Measurements from ENCODE around the gene MCRIP2.

DNA sequence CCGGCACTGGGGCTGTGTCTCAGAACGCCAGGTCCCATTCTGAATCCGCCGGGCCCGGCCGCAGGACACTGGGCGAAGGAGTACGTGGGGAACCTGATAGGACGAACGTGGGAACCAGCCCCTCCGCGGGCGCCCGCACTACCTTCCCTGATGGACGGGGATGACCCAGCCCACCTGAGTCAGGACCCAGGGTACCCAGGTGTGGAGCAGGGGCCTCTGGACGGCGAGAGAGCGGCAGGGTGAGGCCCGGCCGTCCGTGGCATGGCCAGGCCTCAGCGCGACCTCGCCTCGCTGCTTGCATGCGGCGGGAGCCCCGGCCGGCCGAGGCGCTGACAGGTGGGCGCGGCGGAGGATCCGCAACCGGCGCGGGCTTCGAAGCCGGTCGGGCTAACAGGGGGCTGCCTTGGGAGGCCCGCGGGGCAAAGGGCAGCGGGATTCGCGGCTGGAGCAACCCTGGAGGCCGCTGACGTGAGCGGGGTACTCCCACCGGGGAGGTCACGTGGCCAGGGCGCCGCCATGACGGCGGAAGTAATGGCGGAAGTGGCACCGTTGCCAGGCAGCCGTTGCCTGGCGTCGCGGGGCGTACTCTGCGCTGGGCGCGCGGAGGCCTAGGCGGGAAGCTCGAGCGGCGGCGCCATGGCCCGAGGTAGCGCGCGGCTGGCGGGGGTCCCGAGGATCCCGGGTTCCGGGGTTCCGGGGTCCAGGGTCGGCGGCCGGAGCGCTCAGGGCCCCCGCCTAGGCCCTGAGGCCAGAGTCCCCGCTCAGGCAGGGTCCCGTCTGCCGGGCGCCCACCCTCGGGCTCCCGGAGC lies 7.4 kb downstream of the MCRIP2 start, which contains the start of gene WDR90:
- TF ChIP-seq, protein P1, sequence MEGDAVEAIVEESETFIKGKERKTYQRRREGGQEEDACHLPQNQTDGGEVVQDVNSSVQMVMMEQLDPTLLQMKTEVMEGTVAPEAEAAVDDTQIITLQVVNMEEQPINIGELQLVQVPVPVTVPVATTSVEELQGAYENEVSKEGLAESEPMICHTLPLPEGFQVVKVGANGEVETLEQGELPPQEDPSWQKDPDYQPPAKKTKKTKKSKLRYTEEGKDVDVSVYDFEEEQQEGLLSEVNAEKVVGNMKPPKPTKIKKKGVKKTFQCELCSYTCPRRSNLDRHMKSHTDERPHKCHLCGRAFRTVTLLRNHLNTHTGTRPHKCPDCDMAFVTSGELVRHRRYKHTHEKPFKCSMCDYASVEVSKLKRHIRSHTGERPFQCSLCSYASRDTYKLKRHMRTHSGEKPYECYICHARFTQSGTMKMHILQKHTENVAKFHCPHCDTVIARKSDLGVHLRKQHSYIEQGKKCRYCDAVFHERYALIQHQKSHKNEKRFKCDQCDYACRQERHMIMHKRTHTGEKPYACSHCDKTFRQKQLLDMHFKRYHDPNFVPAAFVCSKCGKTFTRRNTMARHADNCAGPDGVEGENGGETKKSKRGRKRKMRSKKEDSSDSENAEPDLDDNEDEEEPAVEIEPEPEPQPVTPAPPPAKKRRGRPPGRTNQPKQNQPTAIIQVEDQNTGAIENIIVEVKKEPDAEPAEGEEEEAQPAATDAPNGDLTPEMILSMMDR (IDR thresholded peaks at IDR 0.05) = peak in 3 of 6 experiments; percentile 8 to 35 (median 12)
- TF ChIP-seq POLR2A (IDR thresholded peaks at IDR 0.05) = peak in 2 of 4 donors; percentile 73 to 77

Measured in upper lobe of left lung (tissue), 4 donors.